HepG2 (cell line): ENCODE data around the gene GUK1. TPM values are rescaled to one million over a fixed set of nuclear protein-coding genes. Genes with fewer than 3 reads are reported as not detected.

Source experiments
- ATAC-seq: fragments of 200-7000 bp; cut with Tn5 transposase; 3 replicates; pipeline ENCODE4 v1.9.1; 2020; ENCODE audit warnings: mild to moderate bottlenecking, moderate library complexity
- BruUV-seq: library from RNA; stranded (reverse); fragments of 400-500 nt; replicated peaks from 2 replicates; lab custom pipeline; 2021; lab: Mats Ljungman, UMichigan
- CTCF ChIA-PET: fragments of 300-600 bp; formaldehyde crosslinking; extraction: SDS; loops from one replicate; lab custom pipeline; 2021; ENCODE audit warnings: low total read pairs, inconsistent platforms, low intra/inter-chr PET ratio; lab: Yijun Ruan, JAX
- POLR2A ChIA-PET: fragments of 350-600 bp; sonication (Branson Sonifier 250); formaldehyde crosslinking; loops from one replicate; lab custom pipeline; 2020; ENCODE audit warnings: antibody characterized with exemption, inconsistent platforms; lab: Yijun Ruan, JAX
- DNase-seq: peaks from one replicate; pipeline ENCODE4 v3.0.0-alpha.2; 2015; ENCODE audit warnings: low spot score
- FAIRE-seq: peaks from 3 replicates; lab custom pipeline; 2011; peaks lifted over from hg19 to GRCh38; lab: Jason Lieb, UNC
- H2AFZ ChIP-seq: one replicate; pipeline ENCODE4 v1.6.1; 2011; ENCODE audit warnings: low read length, inconsistent platforms
- H3K27ac ChIP-seq: fragments of 300-600 bp; 3 replicates; pipeline ENCODE4 v1.8.0; 2011; ENCODE audit warnings: mixed run types, mild to moderate bottlenecking, mixed read lengths, low read length, inconsistent platforms; ENCODE audit not compliant: insufficient read depth; ENCODE audit errors: extremely low read length
- H3K27me3 ChIP-seq, 2 experiments: fragments of 200-600 bp in 1 of 2; 2 replicates in 1 of 2; 3 replicates in 1 of 2; pipeline versions ENCODE4 v1.6.0 to v1.8.0; 2011; ENCODE audit warnings: low read length in 2 of 2, mild to moderate bottlenecking in 2 of 2, moderate library complexity in 2 of 2, inconsistent platforms in 1 of 2; ENCODE audit not compliant: insufficient read depth in 2 of 2, control insufficient read depth in 1 of 2
- H3K36me3 ChIP-seq, 2 experiments: fragments of 200-600 bp in 1 of 2; replicated peaks in 1 of 2; 2 replicates in 1 of 2; 3 replicates in 1 of 2; pipeline versions ENCODE4 v1.5.1 to v1.8.0; 2011; ENCODE audit warnings: low read length in 2 of 2, inconsistent platforms in 1 of 2; ENCODE audit not compliant: insufficient read depth in 2 of 2, control insufficient read depth in 1 of 2
- H3K4me1 ChIP-seq: 2 replicates; pipeline ENCODE4 v1.5.1; 2012; ENCODE audit warnings: low read length, inconsistent platforms; ENCODE audit not compliant: insufficient read depth
- H3K4me2 ChIP-seq: 2 replicates; pipeline ENCODE4 v1.6.0; 2011; ENCODE audit warnings: low read depth, low read length, inconsistent platforms
- H3K4me3 ChIP-seq, 3 experiments: fragments of 200-600 bp in 1 of 3; sonication (generic), shearing (Covaris generic) in 1 of 3; replicated peaks in 1 of 3; 2 replicates each; pipeline ENCODE4 v1.5.1; 2011 to 2016; ENCODE audit warnings: low read length in 3 of 3, inconsistent platforms in 2 of 3, low read depth in 2 of 3, mild to moderate bottlenecking in 2 of 3, control low read depth in 1 of 3, mixed read lengths in 1 of 3; ENCODE audit not compliant: insufficient read depth in 1 of 3
- H3K79me2 ChIP-seq: one replicate; pipeline ENCODE4 v1.6.1; 2011; ENCODE audit warnings: low read length, inconsistent platforms; ENCODE audit not compliant: insufficient read depth
- H3K9ac ChIP-seq: 2 replicates; pipeline ENCODE4 v1.6.0; 2011; ENCODE audit warnings: mild to moderate bottlenecking, low read depth, low read length, inconsistent platforms; ENCODE audit not compliant: insufficient read depth
- H3K9me3 ChIP-seq: 2 replicates; pipeline ENCODE4 v1.5.1; 2012; ENCODE audit warnings: mild to moderate bottlenecking, low read length
- H4K20me1 ChIP-seq: 2 replicates; pipeline ENCODE4 v1.6.0; 2011; ENCODE audit warnings: inconsistent platforms, mild to moderate bottlenecking, low read length, moderate library complexity; ENCODE audit not compliant: insufficient read depth
- ATF7-NPFF ChIP-seq: sonication (generic); formaldehyde crosslinking; IDR thresholded peaks from 2 replicates; pipeline ENCODE4 v1.8.1; 2023; ENCODE audit warnings: mild to moderate bottlenecking, low read depth, missing genetic modification reagents, moderate library complexity
- HDAC6 ChIP-seq: fragments of 200-600 bp; sonication (generic); IDR thresholded peaks from 2 replicates; pipeline ENCODE4 v1.7.0; 2017; ENCODE audit warnings: mild to moderate bottlenecking, antibody characterized with exemption, low read length, low read depth
- HOXA5 ChIP-seq: sonication (generic); formaldehyde crosslinking; IDR thresholded peaks from 2 replicates; pipeline ENCODE4 v1.4.0; 2020; ENCODE audit warnings: missing genetic modification reagents
- KDM3A ChIP-seq: IDR thresholded peaks from 2 replicates; pipeline ENCODE4 v1.6.1; 2018; ENCODE audit warnings: low read depth, missing compliant biosample characterization
- MYNN ChIP-seq: sonication (generic); formaldehyde crosslinking; IDR thresholded peaks from 2 replicates; pipeline ENCODE4 v1.4.0; 2020; ENCODE audit warnings: mild to moderate bottlenecking, low read depth, missing genetic modification reagents
- NFYC ChIP-seq: IDR thresholded peaks from 2 replicates; pipeline ENCODE4 v1.6.1; 2016; ENCODE audit warnings: missing genetic modification reagents, missing compliant biosample characterization
- RBM39 ChIP-seq: fragments of 200-400 bp; formaldehyde crosslinking; IDR thresholded peaks from one replicate; pipeline ENCODE4 v1.6.1; 2018; ENCODE audit warnings: antibody characterized with exemption, mild to moderate bottlenecking, low read depth, low read length; ENCODE audit not compliant: poor library complexity, severe bottlenecking
- TEAD2 ChIP-seq: sonication (generic); formaldehyde crosslinking; IDR thresholded peaks from 2 replicates; pipeline ENCODE4 v1.9.0; 2021; ENCODE audit warnings: missing genetic modification reagents
- ZNF180 ChIP-seq: sonication (generic); formaldehyde crosslinking; IDR thresholded peaks from 2 replicates; pipeline ENCODE4 v1.4.0; 2020; ENCODE audit warnings: low read depth, missing genetic modification reagents, borderline replicate concordance
- ZNF260 ChIP-seq: sonication (generic); formaldehyde crosslinking; IDR thresholded peaks from 2 replicates; pipeline ENCODE4 v1.4.0; 2020; ENCODE audit warnings: missing genetic modification reagents, low read depth, mild to moderate bottlenecking, borderline replicate concordance
- ZNF282 ChIP-seq: fragments of 450-650 bp; IDR thresholded peaks from 2 replicates; pipeline ENCODE4 v1.6.1; 2018; ENCODE audit not compliant: partially characterized antibody
- ZNF883 ChIP-seq: sonication (generic); formaldehyde crosslinking; IDR thresholded peaks from 2 replicates; pipeline ENCODE4 v1.5.1; 2020; ENCODE audit warnings: mild to moderate bottlenecking, missing genetic modification reagents; ENCODE audit errors: not compliant biosample characterization
- WGBS: methylation state at CpG from one replicate; pipeline ENCODE4 v1.1.6; 2017; ENCODE audit warnings: low lambda C conversion rate; 5-methylcytosine and 5-hydroxymethylcytosine counted together
- in situ Hi-C: cut with HindIII; loops from 2 replicates; pipeline ENCODE4 v1.10.0; 2017; ENCODE audit warnings: low pct_unique_long_range_greater_than_20kb; ENCODE audit not compliant: extremely low pct_ligation_motif_present
- intact Hi-C: fragments of 100-400 bp; cut with micrococcal nuclease; formaldehyde crosslinking; loops from one replicate; pipeline ENCODE4 v1.10.0; 2022; ENCODE audit not compliant: unreplicated experiment
- polyA plus RNA-seq, 8 experiments: library from polyadenylated mRNA; depleted of rRNA in 3 of 8; stranded (reverse) in 7 of 8; unstranded in 1 of 8; fragments of >200 nt; fragmentation: Illumina TruSeq in 4 of 8; extraction: Trizol in 4 of 8; gene quantifications; 2 replicates each; pipeline versions ENCODE4 v1.2.1 to v1.2.3, GENCODE V29; 2011 to 2016; ENCODE audit warnings: low read depth in 4 of 8, missing spikeins in 1 of 8, mixed read lengths in 1 of 8; ENCODE audit not compliant: insufficient read depth in 1 of 8
- total RNA-seq, 5 experiments: library from RNA; depleted of rRNA; stranded (reverse); fragments of >200 nt; fragmentation: Illumina TruSeq; extraction: Trizol; gene quantifications; 2 replicates each; pipeline ENCODE4 v1.2.3, GENCODE V29; 2016; ENCODE audit warnings: low read depth in 1 of 5

The GUK1 gene
- total and polyA plus RNA-seq, 2 of the 13 experiments (the other 11 are each of a cell fraction or from before 2014, with no cell fraction given): 116 to 154 TPM

GRCh38 chr1:228156515-228156881, 16.4 kb downstream of the GUK1 start:
- ChIA-PET CTCF (no interaction called here), POLR2A (interaction anchor here (1.4 kb wide), 1 partner anchor 9 kb away, joined by 8 read pairs; the partner anchor contains the start of gene IBA57)
- no CpG with 5 or more reads among the region's 9 CpGs for WGBS
- Histone ChIP-seq H3K4me2 (no peak overlapping the region), H3K4me3 (no peak overlapping the region), H3K79me2 (no peaks in the 10 kb centered on the region), H3K27ac (no peak overlapping the region), H2AFZ (no peak overlapping the region), H3K36me3 (no peaks in the 10 kb centered on the region), H4K20me1 (peaks cover 3% of the 10 kb centered on the region; the same call in 1 of the 2 replicates), H3K4me1 (peaks cover 28% of the 10 kb centered on the region), H3K27me3 (no peaks in the 10 kb centered on the region), H3K9ac (no peak overlapping the region), H3K9me3 (no peaks in the 10 kb centered on the region)
- no TSS peak for BruUV-seq
- no peak for FAIRE-seq
- no peak for TF ChIP-seq ZNF260 (CRISPR knock-in tag)
- TF ChIP-seq KDM3A (CRISPR knock-in tag): no peak
- no peak for TF ChIP-seq ATF7-NPFF
- no peak for TF ChIP-seq NFYC (CRISPR knock-in tag)
- TF ChIP-seq RBM39: no peak
- TF ChIP-seq ZNF883 (CRISPR knock-in tag): no peak
- no peak for TF ChIP-seq ZNF282
- no peak for TF ChIP-seq MYNN (CRISPR knock-in tag)
- TF ChIP-seq TEAD2 (CRISPR knock-in tag): no peak
- TF ChIP-seq HDAC6: no peak
- no peak for TF ChIP-seq HOXA5 (CRISPR knock-in tag)
- no peak for TF ChIP-seq ZNF180
- no peak for DNase-seq
- intact Hi-C loops (no loop called here), in situ Hi-C loops (no loop called here)
- ATAC-seq: no peak
